ENCODE results near the gene PLTP. TPM values are rescaled to one million over a fixed set of nuclear protein-coding genes. Genes with fewer than 3 reads are reported as not detected.

Gene PLTP
- total and polyA plus RNA-seq, 7 experiments from 2014 or later, result 0.31 to 0.44 (median 0.37) TPM; not detected in 3

- no peak for DNase-seq
- Mint-ChIP-seq H3K36me3 (no peaks in the 10 kb centered on the region), H3K27me3 (peaks cover 0 to 20% (median 5%) of the 10 kb centered on the region in 5 donors), H3K4me1 (peaks cover 0 to 14% (median 8%) of the 10 kb centered on the region in 7 donors), H3K27ac (peak overlapping the region in 3 of 9 donors; percentile 21 to 67 (median 26)), H3K9me3 (no peaks in the 10 kb centered on the region), H3K4me3 (no peak overlapping the region)
- no peaks in the 10 kb centered on the region for H3K36me3 ChIP-seq (ENCODE audit: control insufficient read depth in 2 of 3, insufficient read depth in 3 of 3, low read length in 3 of 3)
- intact Hi-C loops (cut with micrococcal nuclease), result no loop called here
- H3K4me3 ChIP-seq (ENCODE audit: low read length), result no peak overlapping the region
- no peaks in the 10 kb centered on the region for H3K27me3 ChIP-seq (ENCODE audit: control insufficient read depth in 2 of 2, insufficient read depth in 2 of 2, low read length in 2 of 2)
- no peak for ATAC-seq
- H3K27ac ChIP-seq (ENCODE audit: low read depth, low read length), result no peak overlapping the region
- H3K9me3 ChIP-seq (ENCODE audit: control insufficient read depth in 2 of 3, low read length in 3 of 3), result no peaks in the 10 kb centered on the region
- POLR2A ChIA-PET, result interaction anchor here (0.7 to 4.6 kb wide), 3 partner anchors 9 to 46 kb away, joined by 3 to 25 read pairs (median 4); partner anchors contain the start of gene PCIF1
- no peaks in the 10 kb centered on the region for H3K4me1 ChIP-seq (ENCODE audit: control insufficient read depth in 2 of 2, insufficient read depth in 2 of 2, low read length in 2 of 2)
- CTCF ChIA-PET, result no interaction called here
Observed at GRCh38 chr20:45924391-45925261, 12.7 kb upstream of the PLTP start.

DNA sequence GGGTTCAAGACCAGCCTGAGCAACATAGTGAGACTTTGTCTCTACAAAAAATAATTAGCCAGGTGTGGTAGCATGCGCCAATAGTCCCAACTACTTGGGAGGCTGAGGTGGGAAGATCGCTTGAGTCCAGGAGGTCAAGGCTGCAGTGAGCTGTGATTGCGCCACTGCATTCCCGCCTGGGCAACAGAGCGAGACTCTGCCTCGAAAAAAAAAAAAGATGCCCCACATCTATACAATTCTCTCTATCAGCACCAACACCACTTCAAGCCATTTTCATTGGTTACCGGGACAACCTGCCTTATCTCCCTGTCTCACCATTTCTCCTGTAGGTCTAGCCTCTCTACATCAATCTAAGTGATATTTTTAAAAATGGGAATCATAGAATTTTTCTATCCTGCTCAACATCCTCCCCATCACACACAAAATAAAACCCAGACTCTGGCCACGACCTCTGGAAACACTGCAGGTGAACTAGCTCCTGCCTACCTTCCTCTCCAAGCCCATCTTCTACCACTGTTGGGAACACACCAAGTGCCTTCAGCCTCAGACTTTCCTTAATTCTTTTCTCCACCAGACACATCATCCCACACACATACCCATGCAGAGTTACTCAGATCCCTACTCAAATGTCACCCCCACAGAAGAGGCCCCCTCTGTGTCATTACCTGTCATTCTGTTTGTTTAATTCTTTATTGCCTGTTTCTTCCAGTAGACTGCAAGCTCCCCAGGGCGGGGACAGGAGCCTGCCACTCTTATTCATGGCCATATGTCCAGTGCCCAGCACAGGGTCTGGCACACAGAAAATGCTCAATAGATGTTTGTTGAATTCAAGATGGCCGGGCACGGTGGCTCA, 9.6 kb upstream of the PLTP start:
- H3K27me3 ChIP-seq (ENCODE audit: control insufficient read depth in 2 of 2, insufficient read depth in 2 of 2, low read length in 2 of 2), result no peaks in the 10 kb centered on the region
- H3K36me3 ChIP-seq (ENCODE audit: control insufficient read depth in 2 of 3, insufficient read depth in 3 of 3, low read length in 3 of 3), result no peaks in the 10 kb centered on the region
- H3K4me3 Mint-ChIP-seq, result no peak overlapping the region
- no peak overlapping the region for H3K27ac ChIP-seq (ENCODE audit: low read depth, low read length)
- ATAC-seq (no peak), DNase-seq (no peak)
- no peak overlapping the region for H3K4me3 ChIP-seq (ENCODE audit: low read length)
- intact Hi-C loops (cut with micrococcal nuclease), result no loop called here
- ChIA-PET CTCF (interaction anchor here (0.8 to 1.2 kb wide), 2 partner anchors 8 to 48 kb away, joined by 3 to 5 read pairs; no protein-coding TSS in a partner anchor), POLR2A (interaction anchor here (4.6 kb wide), 1 partner anchor 12 kb away, joined by 25 read pairs; the partner anchor contains the start of gene PCIF1)
- peaks cover 0 to 12% (median 4%) of the 10 kb centered on the region in 7 donors for H3K4me1 Mint-ChIP-seq
- no peaks in the 10 kb centered on the region for H3K4me1 ChIP-seq (ENCODE audit: control insufficient read depth in 2 of 2, insufficient read depth in 2 of 2, low read length in 2 of 2)
- H3K9me3 Mint-ChIP-seq, result no peaks in the 10 kb centered on the region
- no peaks in the 10 kb centered on the region for H3K36me3 Mint-ChIP-seq
- H3K27ac Mint-ChIP-seq, result no peak overlapping the region
- no peaks in the 10 kb centered on the region for H3K9me3 ChIP-seq (ENCODE audit: control insufficient read depth in 2 of 3, low read length in 3 of 3)
- peaks cover 3 to 31% (median 8%) of the 10 kb centered on the region in 5 donors for H3K27me3 Mint-ChIP-seq

- ATAC-seq (no peak), DNase-seq (no peak)
- H3K4me1 ChIP-seq (ENCODE audit: control insufficient read depth in 2 of 2, insufficient read depth in 2 of 2, low read length in 2 of 2), result no peaks in the 10 kb centered on the region
- H3K27me3 Mint-ChIP-seq, result peaks cover 12 to 37% (median 15%) of the 10 kb centered on the region in 5 donors
- H3K4me3 ChIP-seq (ENCODE audit: low read length), result no peak overlapping the region
- no peak overlapping the region for H3K4me3 Mint-ChIP-seq
- no peaks in the 10 kb centered on the region for H3K9me3 ChIP-seq (ENCODE audit: control insufficient read depth in 2 of 3, low read length in 3 of 3)
- CTCF ChIA-PET, result interaction anchor here (1.2 kb wide), 1 partner anchor 9 kb away, joined by 5 read pairs; no protein-coding TSS in a partner anchor
- intact Hi-C loops (cut with micrococcal nuclease), result no loop called here
- H3K27ac Mint-ChIP-seq, result no peak overlapping the region
- H3K36me3 Mint-ChIP-seq, result no peaks in the 10 kb centered on the region
- POLR2A ChIA-PET, result interaction anchor here (0.6 to 4.6 kb wide), 2 partner anchors 13 to 16 kb away, joined by 3 to 25 read pairs; partner anchors contain the start of gene PCIF1
- no peak overlapping the region for H3K27ac ChIP-seq (ENCODE audit: low read depth, low read length)
- H3K9me3 Mint-ChIP-seq, result no peaks in the 10 kb centered on the region
- H3K4me1 Mint-ChIP-seq, result peaks cover 0 to 12% (median 4%) of the 10 kb centered on the region in 7 donors
- no peaks in the 10 kb centered on the region for H3K36me3 ChIP-seq (ENCODE audit: control insufficient read depth in 2 of 3, insufficient read depth in 3 of 3, low read length in 3 of 3)
- no peaks in the 10 kb centered on the region for H3K27me3 ChIP-seq (ENCODE audit: control insufficient read depth in 2 of 2, insufficient read depth in 2 of 2, low read length in 2 of 2)
Observed at GRCh38 chr20:45920462-45921336, 8.7 kb upstream of the PLTP start.

GRCh38 chr20:45919542-45920399, 7.8 kb upstream of the PLTP start:
- Mint-ChIP-seq H3K4me3 (no peak overlapping the region), H3K27ac (no peak overlapping the region), H3K4me1 (peaks cover 0 to 9% (median 4%) of the 10 kb centered on the region in 7 donors), H3K9me3 (no peaks in the 10 kb centered on the region), H3K27me3 (peaks cover 12 to 37% (median 17%) of the 10 kb centered on the region in 5 donors), H3K36me3 (no peaks in the 10 kb centered on the region)
- H3K9me3 ChIP-seq (ENCODE audit: control insufficient read depth in 2 of 3, low read length in 3 of 3), result no peaks in the 10 kb centered on the region
- no peaks in the 10 kb centered on the region for H3K4me1 ChIP-seq (ENCODE audit: control insufficient read depth in 2 of 2, insufficient read depth in 2 of 2, low read length in 2 of 2)
- no peaks in the 10 kb centered on the region for H3K27me3 ChIP-seq (ENCODE audit: control insufficient read depth in 2 of 2, insufficient read depth in 2 of 2, low read length in 2 of 2)
- no peaks in the 10 kb centered on the region for H3K36me3 ChIP-seq (ENCODE audit: control insufficient read depth in 2 of 3, insufficient read depth in 3 of 3, low read length in 3 of 3)
- POLR2A ChIA-PET, result interaction anchor here (0.6 kb wide), 1 partner anchor 16 kb away, joined by 3 read pairs; no protein-coding TSS in a partner anchor
- ATAC-seq, result no peak
- H3K4me3 ChIP-seq (ENCODE audit: low read length), result no peak overlapping the region
- DNase-seq, result no peak
- intact Hi-C loops (cut with micrococcal nuclease), result no loop called here
- CTCF ChIA-PET, result interaction anchor here (0.8 kb wide), 1 partner anchor 15 kb away, joined by 3 read pairs; no protein-coding TSS in a partner anchor
- no peak overlapping the region for H3K27ac ChIP-seq (ENCODE audit: low read depth, low read length)

DNA sequence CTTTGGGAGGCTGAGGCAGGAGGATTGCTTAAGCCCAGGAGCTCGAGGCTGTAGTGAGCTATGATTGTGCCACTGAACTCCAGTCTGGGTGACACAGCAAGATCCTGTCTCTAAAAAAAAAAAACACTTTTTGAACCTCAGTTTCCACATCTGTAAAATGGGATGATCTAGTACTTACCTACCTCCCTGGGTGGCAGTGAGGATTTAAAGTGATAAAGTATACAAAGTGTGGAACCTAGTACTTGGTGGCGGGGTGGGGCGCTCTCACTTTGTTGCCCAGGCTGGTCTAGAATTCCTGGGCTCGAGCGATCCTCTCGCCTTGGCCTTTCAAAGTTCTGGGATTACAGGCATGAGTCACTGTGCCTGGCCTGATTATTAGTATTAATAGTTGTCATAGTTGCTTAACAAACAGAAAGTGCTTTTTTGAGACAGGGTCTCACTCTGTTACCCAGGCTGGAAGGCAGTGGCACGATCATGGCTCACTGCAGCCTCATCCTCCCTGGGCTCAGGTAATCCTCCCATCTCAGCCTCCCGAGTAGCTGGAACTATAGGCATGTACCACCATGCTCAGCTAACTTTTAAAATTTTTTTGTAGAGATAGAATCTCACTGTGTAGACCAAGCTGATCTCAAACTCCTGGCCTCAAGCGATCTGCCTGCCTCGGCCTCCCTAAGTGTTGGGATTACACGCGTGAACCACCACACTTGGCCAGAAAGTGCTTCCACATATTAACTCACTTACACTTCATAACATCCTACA, 7.0 kb upstream of the PLTP start:
- ChIA-PET POLR2A (interaction anchor here (1.4 kb wide), 1 partner anchor 11 kb away, joined by 5 read pairs; no protein-coding TSS in a partner anchor), CTCF (interaction anchor here (0.8 kb wide), 1 partner anchor 16 kb away, joined by 3 read pairs; no protein-coding TSS in a partner anchor)
- peaks cover 0 to 6% (median 0%) of the 10 kb centered on the region in 7 donors for H3K4me1 Mint-ChIP-seq
- no peak for ATAC-seq
- H3K27me3 Mint-ChIP-seq, result peaks cover 17 to 45% (median 21%) of the 10 kb centered on the region in 5 donors
- intact Hi-C loops (cut with micrococcal nuclease), result no loop called here
- Histone ChIP-seq H3K4me1 (ENCODE audit: control insufficient read depth in 2 of 2, insufficient read depth in 2 of 2, low read length in 2 of 2) (no peaks in the 10 kb centered on the region), H3K36me3 (ENCODE audit: control insufficient read depth in 2 of 3, insufficient read depth in 3 of 3, low read length in 3 of 3) (no peaks in the 10 kb centered on the region), H3K4me3 (ENCODE audit: low read length) (no peak overlapping the region), H3K9me3 (ENCODE audit: control insufficient read depth in 2 of 3, low read length in 3 of 3) (no peaks in the 10 kb centered on the region), H3K27me3 (ENCODE audit: control insufficient read depth in 2 of 2, insufficient read depth in 2 of 2, low read length in 2 of 2) (no peaks in the 10 kb centered on the region), H3K27ac (ENCODE audit: low read depth, low read length) (no peak overlapping the region)
- no peak overlapping the region for H3K4me3 Mint-ChIP-seq
- H3K27ac Mint-ChIP-seq, result no peak overlapping the region
- no peak for DNase-seq
- H3K36me3 Mint-ChIP-seq, result no peaks in the 10 kb centered on the region
- H3K9me3 Mint-ChIP-seq, result no peaks in the 10 kb centered on the region
